HepG2 (cell line): Measurements from ENCODE around the gene POLR3GL. TPM values are rescaled to one million over a fixed set of nuclear protein-coding genes. Genes with fewer than 3 reads are reported as not detected.

Experiments used
- AGO2 ChIP-seq: fragments of 200-400 bp; formaldehyde crosslinking; optimal IDR thresholded peaks from 2 replicates; pipeline ENCODE3; 2017; ENCODE audit warnings: mild to moderate bottlenecking, low read depth, low read length, moderate library complexity
- ETV5 ChIP-seq: IDR thresholded peaks from 2 replicates; pipeline ENCODE4 v1.6.1; 2018; ENCODE audit warnings: missing biosample characterization, missing genetic modification reagents, inconsistent platforms, borderline replicate concordance
- FOXK2 ChIP-seq: fragments of 450-650 bp; IDR thresholded peaks from 2 replicates; pipeline ENCODE4 v1.6.1; 2016
- HMGXB3 ChIP-seq: sonication (generic); formaldehyde crosslinking; IDR thresholded peaks from 2 replicates; pipeline ENCODE4 v1.4.0; 2020; ENCODE audit warnings: missing genetic modification reagents, borderline replicate concordance
- HNRNPK ChIP-seq: fragments of 200-400 bp; formaldehyde crosslinking; IDR thresholded peaks from 2 replicates; pipeline ENCODE4 v1.6.1; 2018; ENCODE audit warnings: low read length, low read depth, moderate library complexity, mild to moderate bottlenecking; ENCODE audit not compliant: poor library complexity, severe bottlenecking
- HNRNPUL1 ChIP-seq: fragments of 200-400 bp; formaldehyde crosslinking; IDR thresholded peaks from 2 replicates; pipeline ENCODE4 v1.6.1; 2017; ENCODE audit warnings: low read depth, mild to moderate bottlenecking, low read length, moderate library complexity
- ZNF3 ChIP-seq: IDR thresholded peaks from 2 replicates; pipeline ENCODE4 v1.7.0; 2017; ENCODE audit warnings: inconsistent platforms
- ZNF710 ChIP-seq: sonication (generic); formaldehyde crosslinking; IDR thresholded peaks from 2 replicates; pipeline ENCODE4 v1.5.0; 2020; ENCODE audit warnings: mild to moderate bottlenecking, missing genetic modification reagents, borderline replicate concordance
- ZNF841 ChIP-seq: sonication (generic); formaldehyde crosslinking; IDR thresholded peaks from 2 replicates; pipeline ENCODE4 v1.8.1; 2023; ENCODE audit warnings: missing genetic modification reagents, borderline replicate concordance
- polyA plus RNA-seq, 8 experiments: library from polyadenylated mRNA; depleted of rRNA in 3 of 8; stranded (reverse) in 7 of 8; unstranded in 1 of 8; fragments of >200 nt; fragmentation: Illumina TruSeq in 4 of 8; extraction: Trizol in 4 of 8; gene quantifications; 2 replicates each; pipeline versions ENCODE4 v1.2.1 to v1.2.3, GENCODE V29; 2011 to 2016; ENCODE audit warnings: low read depth in 4 of 8, missing spikeins in 1 of 8, mixed read lengths in 1 of 8; ENCODE audit not compliant: insufficient read depth in 1 of 8
- total RNA-seq, 5 experiments: library from RNA; depleted of rRNA; stranded (reverse); fragments of >200 nt; fragmentation: Illumina TruSeq; extraction: Trizol; gene quantifications; 2 replicates each; pipeline ENCODE4 v1.2.3, GENCODE V29; 2016; ENCODE audit warnings: low read depth in 1 of 5

Gene POLR3GL
- total and polyA plus RNA-seq, 2 of the 13 experiments (the other 11 are each of a cell fraction or from before 2014, with no cell fraction given), result 11.5 to 12.4 TPM

GRCh38 chr1:145959333-145959732, 5.2 kb upstream of the POLR3GL start (continued):
- no peak for TF ChIP-seq HMGXB3
- no peak for TF ChIP-seq ZNF3 (CRISPR knock-in tag)
- TF ChIP-seq FOXK2, result no peak
- TF ChIP-seq HNRNPK, result no peak
- no peak for TF ChIP-seq AGO2
- no peak for TF ChIP-seq ZNF710 (CRISPR knock-in tag)
- TF ChIP-seq ETV5 (CRISPR knock-in tag), result no peak
- TF ChIP-seq HNRNPUL1, result no peak
- no peak for TF ChIP-seq ZNF841 (CRISPR knock-in tag)
